Suppressor macrophage (primary cell): ENCODE measurements around the gene NEK7.
"Not testable (repeated sequence)": the region's sequence is repeated elsewhere in the genome, so short reads cannot be mapped to it uniquely, and the experiment has no call there.

ENCODE experiments used
- DNase-seq, 4 experiments: peaks; one replicate each; pipeline ENCODE4 v3.0.0-alpha.2; 2020 to 2022

NEK7 gene

DNA sequence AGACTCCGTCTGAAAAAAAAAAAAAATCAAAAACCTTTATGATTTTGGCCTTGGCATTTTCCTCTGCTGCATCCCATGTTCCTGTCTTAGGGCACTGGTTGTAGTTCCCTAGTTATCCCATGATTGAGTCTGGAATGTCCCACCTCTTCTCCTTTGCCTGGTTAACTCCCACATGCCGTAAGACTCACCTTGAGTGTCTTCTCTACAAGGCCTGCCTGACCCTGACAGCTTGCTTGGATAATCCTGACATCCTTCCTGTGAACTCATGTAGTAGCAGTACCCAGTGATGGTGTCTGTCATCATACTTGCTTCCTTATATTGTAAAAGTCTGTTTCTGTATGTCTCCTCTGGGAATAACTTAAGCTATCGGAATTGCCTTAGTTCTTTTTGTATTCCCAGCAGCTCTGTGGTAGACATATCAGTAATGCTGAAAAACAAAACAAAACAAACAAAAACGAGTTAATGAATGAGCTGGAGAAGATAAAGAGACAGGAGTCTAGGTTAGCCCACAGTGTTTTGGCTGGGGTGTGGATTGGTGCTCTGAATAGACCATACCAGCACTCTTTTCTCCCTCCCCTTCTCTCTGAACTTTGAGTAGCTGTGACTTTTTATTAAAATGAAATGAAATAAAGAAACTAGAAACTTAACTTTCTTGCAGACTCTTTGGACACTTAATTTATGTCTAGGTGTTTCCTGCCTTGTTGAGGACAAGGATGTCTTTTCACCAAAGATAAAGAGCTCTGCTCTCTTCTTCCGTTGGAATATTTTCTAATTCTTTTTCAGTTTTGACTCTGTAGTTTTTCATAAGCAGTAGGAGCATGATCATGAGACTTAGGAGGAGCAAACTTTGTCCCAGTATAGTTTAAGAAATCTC is 15.1 kb downstream of the NEK7 start:
- peak in 3 of 4 experiments; percentile 13 to 41 (median 25) for DNase-seq

DNA sequence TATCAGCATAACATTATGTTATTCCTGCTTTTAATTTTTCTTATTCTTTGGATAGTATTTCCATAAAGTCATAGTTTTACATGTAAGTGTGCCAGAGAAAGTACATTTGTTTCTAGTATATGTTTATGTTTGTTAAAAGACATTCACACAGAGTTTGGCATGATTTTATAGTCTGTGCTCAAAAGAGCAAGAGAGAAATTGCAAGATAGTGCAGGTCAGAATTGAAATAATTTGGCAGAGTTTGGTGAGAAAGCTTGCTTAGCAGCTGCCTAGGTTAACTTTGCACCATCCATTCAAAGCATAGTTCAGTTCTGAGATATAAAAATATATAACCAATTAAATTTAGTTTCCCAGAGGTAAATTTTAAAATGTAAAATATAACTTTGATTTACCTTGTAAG is 17.0 kb downstream of the NEK7 start:
- DNase-seq = no peak

DNA sequence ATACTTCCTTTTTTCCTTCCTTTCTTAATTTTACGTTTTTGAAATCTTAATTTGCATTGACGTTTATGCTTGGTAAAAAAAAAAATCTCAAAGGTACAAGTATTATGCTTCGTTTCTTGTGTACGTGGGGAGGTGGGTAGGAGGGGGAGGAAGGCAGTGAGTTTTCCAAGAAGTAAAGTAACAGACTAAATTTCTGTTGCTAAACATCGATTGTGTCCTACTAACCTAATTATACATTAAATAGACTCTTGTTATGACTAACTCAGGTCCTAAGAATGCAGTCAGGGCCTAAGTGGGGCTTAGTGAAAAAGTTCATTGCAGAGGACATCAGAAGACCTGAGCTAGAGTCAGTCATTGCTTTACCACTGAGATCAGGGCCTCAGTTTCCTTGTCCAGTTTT is 17.5 kb downstream of the NEK7 start:
- DNase-seq = peak in 1 of 4 experiments; percentile 29

DNA sequence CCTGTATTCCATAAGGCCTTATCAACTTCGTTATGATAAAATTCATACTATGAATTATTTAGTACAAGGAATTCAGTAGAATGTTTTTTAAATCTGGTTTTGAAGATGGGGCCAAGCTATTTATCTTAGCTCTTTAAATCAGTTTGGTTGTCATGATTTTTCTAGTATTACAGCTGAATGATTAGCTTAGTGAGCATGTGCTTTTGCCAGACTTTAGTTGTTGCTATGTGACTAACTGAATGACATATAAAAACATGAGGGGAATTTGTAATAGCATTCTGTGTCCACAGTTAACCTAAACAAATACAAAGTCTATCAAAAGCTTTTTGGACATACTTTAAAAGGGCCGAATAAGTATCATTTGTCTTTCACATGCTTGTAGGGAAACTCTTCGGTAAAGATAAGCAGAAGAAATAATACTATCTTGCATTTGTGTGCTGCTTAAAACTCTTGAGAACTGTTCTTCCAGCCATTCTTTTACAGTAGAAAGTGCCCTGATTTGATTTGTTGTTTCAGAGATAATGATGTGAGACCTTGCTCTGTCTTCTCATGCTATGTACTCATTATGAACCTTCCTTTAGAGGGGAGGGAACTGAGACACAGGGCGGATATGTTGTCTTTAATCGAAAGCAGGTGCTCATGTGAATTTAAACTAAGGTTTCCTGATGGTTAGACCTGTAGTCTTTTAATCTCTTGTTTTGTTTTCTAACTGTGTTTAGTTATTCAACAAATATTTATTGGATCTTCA is 18.8 kb downstream of the NEK7 start:
- DNase-seq = peak in 1 of 4 experiments; percentile 8

DNA sequence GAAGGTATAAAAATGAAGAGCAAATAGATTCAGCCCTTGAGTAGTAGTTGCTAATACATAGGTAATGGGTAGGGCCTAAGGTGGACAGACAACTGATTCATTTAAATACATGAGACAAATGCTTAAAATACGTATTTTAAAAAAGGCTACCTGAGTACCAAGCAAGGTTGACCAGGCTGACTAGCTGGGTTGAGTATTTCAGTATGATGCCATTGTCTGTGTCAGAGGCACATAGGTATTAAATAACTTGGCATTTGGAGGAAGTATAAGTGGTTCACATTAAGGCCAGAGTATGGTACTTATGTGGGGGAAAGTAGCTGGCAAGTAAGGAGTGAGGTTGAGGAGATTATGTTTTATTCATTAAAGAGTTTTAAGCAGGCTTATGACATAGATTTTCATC is 19.4 kb downstream of the NEK7 start:
- no peak for DNase-seq

DNA sequence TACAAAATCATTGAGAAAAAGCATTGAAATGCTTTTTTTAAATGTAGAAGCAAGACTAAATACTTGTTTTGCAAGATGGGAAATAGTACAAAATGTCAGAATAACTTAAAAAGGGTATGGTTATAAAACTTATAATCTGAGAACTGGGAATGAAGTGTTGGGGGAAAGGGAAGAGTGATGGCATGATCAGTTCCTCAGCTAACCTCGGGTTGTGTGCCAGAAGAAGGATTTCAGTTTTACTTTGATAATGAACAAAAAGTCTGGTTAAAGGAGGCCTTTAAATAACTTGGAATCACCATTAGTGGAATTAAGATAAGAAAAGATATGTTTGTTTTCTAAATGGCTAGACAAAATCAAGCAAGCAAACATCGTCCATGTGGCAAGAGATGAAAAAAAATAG is 20.7 kb downstream of the NEK7 start:
- DNase-seq = no peak

DNA sequence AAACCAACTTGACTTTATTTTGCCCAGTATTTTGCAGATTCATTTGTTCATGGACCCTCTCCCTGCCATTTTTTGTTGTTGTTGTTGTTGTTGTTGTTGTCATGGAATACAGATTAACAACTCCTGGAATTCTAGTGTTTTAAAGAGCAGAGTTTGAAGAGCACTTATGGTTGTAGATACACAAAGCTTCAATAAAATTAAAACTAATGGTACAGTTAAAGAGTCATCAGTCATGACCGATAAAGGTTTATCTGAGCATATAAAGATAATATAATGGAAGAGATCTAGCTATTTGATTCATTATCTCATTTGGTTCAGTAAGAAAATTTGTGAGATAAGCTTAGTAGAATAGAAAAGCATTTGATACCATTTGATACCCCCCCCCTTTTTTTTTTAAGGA is 21.8 kb downstream of the NEK7 start:
- no peak for DNase-seq

DNA sequence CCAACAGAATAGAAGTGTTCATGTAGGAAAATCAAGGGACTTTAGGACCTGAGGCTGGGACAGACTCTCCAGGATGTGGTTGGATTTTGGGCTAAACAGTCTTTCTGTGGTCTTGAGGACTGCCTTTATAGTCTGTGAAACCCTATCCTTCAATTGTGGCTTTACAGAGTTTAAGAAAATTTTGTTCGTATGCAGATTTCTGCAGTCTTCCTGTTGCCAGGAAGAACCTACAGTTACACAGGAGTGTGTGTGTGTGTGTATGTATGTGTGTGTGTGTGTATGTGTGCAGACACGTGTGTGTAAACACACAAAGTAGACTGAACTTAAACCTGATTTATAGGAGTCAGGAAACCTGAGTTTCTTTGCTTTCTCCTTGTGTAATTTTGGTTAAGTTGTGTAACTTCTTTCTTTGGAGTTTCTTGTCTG is 22.8 kb downstream of the NEK7 start:
- DNase-seq = peak in 1 of 4 experiments; percentile 18

DNA sequence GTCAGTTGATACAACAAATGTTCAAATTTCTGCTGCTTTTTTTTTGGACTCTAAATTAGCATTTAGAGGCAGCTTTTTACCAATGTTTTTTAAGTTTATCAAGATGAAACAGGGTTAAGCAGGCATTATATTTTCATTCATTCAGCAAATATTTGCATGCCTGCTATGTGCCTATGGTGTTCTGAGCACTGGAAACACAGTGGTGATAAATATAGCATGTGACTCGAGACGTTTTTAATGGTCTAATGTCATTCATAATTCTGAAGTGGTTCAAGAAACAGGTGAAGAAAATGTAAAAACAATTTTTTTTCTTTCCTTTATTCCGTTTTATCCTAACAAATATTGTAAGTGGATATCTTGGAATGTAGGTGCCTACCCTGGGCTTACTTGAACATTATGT is 26.8 kb downstream of the NEK7 start:
- DNase-seq = no peak

DNA sequence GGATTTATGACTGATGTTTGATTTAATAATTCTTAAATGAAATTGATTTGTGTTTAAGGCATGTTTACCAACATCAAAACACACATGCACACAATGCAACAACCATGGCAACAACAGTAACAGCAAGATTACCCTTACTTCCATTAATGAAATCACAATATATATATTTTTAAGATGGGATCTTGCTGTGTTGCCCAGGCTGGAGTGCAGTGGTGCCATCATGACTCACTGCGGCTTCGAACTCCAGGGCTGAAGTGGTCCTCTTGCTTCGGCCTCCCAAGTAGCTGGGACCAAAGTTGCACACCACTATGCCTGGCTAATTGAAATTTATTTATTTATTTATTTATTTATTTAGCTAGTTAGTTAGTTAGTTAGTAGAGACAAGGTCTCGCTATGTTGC is 27.7 kb downstream of the NEK7 start:
- DNase-seq = no peak

DNA sequence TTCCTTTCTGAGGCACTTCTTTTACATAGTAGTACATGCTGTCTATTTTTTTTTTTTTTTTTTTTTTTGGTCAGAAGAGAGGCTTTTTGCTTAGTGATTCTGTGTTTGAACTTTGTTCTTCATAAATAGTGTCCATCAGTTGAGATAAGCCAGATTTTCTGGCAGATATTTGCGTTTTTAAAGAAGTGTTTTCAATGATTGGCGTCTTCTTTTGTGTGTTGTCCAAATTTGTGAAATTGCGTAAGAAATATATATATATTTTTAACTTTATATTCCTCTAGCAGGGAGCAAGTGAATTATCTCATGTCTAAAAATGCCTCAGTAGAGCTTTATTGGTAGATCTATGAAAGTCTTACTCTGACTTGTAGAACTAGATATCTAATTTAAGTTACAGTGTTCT is 28.3 kb downstream of the NEK7 start:
- DNase-seq = no peak

DNA sequence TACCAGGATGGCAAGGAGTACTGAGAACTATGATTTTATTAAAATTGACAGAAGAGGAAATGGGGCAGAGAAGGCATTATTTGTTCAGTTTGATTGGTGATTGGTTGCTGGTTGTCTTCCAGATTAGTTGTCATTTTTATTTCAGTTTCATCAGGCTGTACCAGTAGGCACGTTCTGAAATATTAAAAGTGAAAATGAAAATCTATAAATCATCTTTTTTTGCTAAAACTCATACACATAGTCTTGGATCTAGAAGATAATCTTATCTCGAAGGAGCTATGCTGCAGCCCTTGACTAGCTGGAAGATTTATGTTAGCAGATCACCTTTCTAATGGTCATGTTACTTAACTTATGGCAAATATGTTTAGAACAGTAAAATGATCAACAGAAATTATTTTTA is 29.0 kb downstream of the NEK7 start:
- DNase-seq = no peak

DNA sequence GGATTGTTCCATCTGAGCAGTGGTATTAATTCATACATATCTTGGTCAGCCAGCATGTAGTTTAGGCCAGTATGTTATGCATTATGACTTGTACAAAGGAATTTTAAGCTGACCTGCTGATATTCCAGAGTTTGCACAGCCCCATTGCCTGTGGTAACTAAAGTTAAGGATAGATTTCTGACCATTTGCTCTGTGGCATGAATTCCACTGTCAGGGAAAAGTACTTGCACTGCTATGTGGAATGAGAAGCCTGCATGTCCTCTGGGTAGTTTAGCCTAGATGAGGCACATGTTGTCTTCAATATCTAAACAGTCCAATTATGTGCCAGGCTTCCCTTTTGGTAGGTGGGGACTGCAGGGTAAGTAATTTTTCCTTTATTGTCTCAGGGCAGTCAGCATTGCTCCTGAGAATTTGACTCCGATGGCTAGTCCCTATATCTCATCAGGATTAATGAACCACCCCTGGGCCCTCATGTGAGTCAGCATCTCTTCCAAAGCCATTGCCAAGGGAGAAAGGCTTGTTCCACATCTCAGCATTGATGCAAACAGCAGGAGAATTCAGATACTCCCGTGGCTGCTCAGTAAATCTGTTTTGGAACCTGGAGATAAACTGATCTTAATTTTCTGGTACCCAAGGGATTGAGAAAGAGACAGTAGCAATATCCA is 30.2 kb downstream of the NEK7 start:
- no peak for DNase-seq

DNA sequence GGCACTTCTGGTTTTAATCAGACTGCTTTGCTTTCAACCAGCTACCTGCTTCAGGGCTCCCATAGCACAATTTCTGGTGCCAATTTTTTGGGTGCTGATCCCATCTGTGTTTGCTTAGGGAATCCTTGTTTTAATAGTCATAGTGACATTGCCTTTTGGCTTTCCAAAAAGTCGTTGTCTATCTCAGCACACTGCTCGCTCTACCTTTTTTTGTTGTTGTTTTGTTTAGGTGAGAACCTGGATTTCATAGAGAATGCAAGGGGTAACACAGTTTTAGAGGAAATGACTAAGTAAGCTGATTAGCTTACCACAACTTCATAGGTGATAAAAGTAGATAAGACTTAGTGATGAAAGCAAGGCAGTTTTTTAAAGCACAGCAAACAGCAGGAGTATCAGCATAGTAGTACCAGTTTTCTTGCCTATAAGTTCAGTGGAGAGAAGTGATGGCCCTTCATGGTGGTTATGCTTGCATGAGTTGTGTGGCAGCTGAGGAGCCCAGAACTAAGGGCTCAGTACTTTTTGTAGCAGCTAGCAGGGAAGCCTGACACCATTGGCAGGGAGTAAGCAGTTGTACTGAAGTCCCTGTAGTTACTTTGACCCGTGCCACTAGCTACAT is 31.3 kb downstream of the NEK7 start:
- DNase-seq = no peak

DNA sequence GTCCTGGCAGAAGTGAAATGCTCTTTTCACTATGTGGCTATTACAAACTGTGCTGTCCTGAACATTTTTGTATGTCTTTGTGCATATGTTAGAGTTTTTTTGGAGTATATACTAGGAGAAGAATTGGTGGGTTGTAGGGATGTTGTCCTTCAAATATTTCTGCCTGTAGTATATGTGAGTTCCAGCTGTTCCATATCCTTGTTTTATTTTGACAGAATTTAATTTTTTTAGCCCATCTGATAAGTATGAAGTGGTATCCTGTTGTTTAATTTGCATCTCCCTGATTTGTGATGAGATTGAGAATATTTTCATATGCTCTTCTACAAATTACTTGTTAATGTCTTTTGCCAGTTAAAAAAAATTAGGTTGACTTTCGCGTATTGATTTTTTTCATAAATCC is 34.3 kb downstream of the NEK7 start:
- no peak for DNase-seq

DNA sequence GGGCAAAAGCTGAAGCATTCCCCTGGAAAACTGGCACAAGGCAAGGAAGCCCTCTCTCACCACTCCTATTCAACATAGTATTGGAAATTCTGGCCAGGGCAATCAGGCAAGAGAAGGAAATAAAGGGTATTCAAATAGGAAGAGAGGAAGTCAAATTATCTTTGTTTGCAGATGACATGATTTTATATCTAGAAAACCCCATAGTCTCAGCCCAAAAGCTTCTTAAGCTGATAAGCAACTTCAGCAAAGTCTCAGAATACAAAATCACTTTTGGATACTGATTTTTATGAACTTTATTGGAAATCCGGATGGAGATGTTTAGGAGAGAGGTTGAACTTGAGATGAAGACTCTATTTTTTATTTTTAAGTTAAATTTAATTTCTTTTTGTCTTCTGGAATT is 37.1 kb downstream of the NEK7 start:
- not testable (repeated sequence) for DNase-seq

DNA sequence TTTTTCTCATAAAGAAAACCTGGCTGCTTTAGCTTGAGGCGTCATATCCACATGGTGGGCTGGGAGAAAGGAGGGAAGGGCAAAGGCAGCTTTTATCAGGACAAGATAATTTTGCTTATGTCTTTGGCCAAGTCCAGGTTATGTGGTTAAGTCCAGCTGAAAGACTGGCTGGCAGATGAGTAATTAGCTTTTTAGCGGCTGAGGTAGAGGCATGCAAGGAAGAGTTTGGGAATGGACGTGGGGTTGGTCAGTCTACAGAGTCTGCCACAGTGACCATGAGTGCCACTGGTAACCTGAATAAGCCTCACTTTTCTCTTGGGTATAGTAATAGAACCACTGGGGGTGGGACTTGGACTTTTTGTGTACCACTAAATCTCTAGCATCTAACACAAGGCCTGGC is 39.8 kb downstream of the NEK7 start:
- no peak for DNase-seq

DNA sequence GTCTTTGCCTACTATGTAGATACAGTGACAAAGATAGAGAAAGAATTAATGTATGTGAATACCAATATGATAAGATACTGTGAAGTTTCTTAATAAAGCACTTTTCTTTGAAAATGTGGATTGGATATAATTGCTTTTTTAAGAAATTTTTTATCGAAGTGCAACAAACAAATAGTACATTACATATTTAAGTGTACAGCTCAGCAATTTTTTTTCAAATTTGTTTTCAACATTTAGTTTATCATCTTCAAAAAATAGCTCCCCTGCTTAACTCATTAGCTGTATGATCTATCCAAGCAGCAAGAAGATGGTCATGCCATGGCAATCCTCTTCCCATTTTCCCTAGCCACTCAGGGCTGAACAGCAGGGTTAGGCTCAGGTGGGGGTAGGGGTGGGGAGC is 40.5 kb downstream of the NEK7 start:
- no peak for DNase-seq

DNA sequence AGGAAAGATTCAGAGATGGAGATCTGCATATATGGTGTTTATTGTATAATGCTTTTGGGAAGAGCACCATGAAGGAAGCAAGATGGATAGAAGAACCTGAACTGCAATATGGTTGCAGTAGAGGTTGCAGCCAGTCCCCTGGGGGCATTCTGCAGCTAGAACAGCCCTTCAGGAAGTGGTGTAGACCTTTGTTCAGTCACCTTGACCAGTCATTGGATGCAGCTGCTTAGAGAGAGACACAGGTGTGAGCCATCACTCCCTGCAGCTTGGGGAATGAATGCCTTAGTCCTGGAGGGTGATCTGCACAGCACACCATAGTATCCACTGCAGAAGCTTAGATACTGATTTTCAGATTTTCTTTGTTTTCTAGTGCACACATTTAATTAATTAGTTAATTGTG is 42.3 kb downstream of the NEK7 start:
- DNase-seq = no peak

DNA sequence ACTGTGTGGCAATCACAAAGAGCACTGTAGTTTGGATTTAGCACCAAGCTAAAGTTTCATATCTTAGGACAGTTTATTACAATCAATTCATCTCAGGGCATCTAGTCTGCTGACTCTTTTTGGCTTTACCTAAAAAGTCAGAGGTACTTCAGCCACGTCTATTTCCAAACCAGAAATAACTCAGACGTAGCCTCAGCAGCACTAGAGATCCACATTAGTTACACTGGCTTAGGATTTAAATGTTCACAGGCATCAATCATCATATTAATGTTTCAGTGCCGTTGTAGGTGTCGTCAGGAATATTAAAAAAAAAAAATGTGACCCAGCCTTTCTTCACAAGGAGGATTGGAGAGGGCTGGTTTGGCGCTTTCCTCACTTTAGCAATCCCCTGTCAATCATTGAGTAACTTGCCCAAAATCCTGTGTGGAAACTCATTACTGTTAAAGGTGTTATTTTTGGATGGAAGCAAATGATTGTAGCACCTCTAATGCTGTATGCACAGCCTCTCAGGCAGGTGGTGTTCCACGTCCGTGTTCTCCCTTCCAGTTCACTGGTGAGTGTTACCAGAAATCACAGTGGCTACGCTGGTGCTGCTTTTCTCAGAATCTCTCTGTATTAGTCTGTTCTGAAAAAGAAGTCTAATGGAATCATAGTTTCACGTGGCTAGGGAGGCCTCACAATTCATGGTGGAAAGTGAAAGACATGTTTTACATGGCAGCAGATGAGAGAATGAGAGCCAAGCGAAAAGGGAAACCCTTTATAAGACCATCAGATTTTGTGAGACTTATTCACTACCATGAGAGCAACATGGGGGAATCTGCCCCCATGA is 45.4 kb downstream of the NEK7 start:
- no peak for DNase-seq

DNA sequence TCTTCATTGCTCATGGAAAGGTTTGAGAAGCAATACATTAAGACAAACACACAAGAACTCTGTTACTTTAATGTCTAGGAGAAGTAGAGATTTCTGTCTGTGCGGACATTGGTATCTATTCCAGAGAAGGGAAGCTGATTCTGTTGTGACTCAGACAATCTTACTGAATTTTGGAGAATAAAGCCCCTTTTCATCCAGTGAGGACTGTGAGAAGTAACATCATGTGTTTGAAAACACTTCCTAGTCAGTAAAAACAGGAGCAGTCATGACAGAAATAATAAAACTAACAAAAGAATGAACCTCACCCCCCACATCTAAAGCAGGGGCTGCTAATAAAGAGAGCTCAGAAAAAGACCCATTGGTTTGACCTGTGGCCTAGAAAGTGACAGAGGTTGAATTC is 46.6 kb downstream of the NEK7 start:
- peak in 1 of 4 experiments; percentile 15 for DNase-seq
